ENCODE data around the gene OR7D2.

GRCh38 chr19:9150650-9151049 is 28.1 kb upstream of the OR7D2 start:
- TF ChIP-seq POLR2A (IDR thresholded peaks at IDR 0.05; ENCODE audit: low read depth, low read length): no peak
- no peak for TF ChIP-seq POLR2AphosphoS5 (IDR thresholded peaks at IDR 0.05; ENCODE audit: low read depth, low read length)
- TF ChIP-seq TAF1 (IDR thresholded peaks at IDR 0.05; ENCODE audit: low read depth, low read length): no peak

Data from GM12891 (cell line).